ENCODE measurements around the gene CHDH.

DNA sequence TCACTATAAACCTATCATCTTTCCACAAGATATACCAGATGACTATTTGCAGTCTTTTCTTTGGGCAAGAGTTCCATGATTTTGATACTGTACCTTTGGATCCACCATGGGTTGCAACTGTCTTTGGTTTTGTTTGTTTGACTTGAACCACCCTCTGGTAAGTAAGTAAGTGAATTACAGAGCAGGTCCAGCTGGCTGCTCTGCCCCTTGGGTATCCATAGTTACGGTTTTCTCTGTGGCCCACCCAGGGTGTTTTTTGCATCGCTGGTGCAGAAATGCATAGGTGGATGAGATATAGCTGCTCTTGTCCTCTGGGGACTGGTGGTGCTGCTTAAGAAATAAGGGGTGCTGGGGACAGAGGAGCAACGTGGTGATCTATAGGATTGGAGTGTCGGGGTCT, 33.8 kb downstream of the CHDH start:
- TF ChIP-seq, protein P1, sequence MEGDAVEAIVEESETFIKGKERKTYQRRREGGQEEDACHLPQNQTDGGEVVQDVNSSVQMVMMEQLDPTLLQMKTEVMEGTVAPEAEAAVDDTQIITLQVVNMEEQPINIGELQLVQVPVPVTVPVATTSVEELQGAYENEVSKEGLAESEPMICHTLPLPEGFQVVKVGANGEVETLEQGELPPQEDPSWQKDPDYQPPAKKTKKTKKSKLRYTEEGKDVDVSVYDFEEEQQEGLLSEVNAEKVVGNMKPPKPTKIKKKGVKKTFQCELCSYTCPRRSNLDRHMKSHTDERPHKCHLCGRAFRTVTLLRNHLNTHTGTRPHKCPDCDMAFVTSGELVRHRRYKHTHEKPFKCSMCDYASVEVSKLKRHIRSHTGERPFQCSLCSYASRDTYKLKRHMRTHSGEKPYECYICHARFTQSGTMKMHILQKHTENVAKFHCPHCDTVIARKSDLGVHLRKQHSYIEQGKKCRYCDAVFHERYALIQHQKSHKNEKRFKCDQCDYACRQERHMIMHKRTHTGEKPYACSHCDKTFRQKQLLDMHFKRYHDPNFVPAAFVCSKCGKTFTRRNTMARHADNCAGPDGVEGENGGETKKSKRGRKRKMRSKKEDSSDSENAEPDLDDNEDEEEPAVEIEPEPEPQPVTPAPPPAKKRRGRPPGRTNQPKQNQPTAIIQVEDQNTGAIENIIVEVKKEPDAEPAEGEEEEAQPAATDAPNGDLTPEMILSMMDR (IDR thresholded peaks at IDR 0.05; ENCODE audit: insufficient read depth, low read length, poor library complexity, severe bottlenecking) = no peak
- no peak for TF ChIP-seq EZH2phosphoT487 (conservative IDR thresholded peaks at IDR 0.05; ENCODE audit: low read length)
